Islet of Langerhans (tissue), 1 donor: ENCODE data around the gene FCER2.

Experiments used
- FAIRE-seq: peaks from one replicate; lab custom pipeline; 2011; peaks lifted over from hg19 to GRCh38; lab: Jason Lieb, UNC

Gene FCER2

DNA sequence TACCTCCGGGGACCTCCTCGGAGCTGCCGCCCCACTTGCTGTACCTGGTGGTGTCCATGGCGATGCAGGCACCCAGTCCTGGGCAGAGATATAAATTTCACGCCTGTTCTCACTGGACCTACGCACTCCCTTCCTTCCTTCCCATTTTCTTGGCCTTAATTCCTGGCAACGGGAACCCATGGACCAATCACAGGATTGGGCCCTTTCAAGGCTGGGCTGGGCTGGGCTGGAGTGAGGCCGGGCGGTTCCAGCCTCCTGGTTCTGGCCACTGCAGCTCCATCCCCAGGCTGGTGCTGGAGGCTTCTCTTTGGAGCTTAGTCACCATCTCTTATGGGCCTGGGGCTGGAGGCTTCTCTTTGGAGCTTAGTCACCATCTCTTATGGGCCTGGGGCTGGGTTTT lies 30.1 kb upstream of the FCER2 start, which contains the start of gene CLEC4G:
Gene CLEC4G, minus strand, starts transcription at position 66 of the 400 bp plus-strand sequence. Its CDS starts 8 bp downstream, at position 58.
- FAIRE-seq: no peak

DNA sequence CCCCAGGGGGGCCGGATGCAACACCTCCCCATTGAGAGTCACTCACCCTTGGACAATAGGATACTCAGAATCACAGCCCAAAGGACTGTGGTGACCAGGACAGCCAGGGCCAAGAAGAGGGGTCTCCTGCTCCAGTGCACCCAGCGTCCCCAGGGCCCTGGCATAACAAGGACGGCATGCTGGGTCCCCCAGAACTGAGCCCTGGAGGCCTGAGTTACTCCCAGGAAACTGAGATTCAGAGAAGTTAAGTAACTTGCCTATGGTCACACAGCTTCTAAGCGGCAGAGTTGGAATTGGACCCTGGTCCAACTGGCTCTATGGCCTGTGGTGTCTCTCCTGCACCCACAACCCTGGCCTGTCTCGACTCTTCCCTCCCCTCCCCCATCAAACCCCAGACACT lies 29.7 kb upstream of the FCER2 start:
- no peak for FAIRE-seq

DNA sequence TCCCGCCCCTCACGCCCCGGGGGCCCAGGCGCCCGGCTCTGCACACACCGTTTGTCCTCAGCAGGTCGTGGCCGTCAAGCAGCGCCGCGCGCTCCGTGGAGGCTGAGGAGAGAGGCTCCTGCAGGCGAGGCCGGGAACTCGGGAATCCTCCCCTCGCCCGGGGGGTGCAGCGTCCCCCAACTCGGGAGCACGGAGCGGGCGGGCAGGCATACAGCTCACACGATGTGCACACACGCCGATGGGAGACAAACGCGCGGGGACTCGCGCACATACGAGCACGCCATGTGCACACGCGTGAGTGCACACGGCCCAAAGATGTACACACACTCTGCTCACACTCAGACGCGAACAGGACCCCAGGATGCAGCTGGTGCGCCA lies 29.3 kb upstream of the FCER2 start:
- no peak for FAIRE-seq

DNA sequence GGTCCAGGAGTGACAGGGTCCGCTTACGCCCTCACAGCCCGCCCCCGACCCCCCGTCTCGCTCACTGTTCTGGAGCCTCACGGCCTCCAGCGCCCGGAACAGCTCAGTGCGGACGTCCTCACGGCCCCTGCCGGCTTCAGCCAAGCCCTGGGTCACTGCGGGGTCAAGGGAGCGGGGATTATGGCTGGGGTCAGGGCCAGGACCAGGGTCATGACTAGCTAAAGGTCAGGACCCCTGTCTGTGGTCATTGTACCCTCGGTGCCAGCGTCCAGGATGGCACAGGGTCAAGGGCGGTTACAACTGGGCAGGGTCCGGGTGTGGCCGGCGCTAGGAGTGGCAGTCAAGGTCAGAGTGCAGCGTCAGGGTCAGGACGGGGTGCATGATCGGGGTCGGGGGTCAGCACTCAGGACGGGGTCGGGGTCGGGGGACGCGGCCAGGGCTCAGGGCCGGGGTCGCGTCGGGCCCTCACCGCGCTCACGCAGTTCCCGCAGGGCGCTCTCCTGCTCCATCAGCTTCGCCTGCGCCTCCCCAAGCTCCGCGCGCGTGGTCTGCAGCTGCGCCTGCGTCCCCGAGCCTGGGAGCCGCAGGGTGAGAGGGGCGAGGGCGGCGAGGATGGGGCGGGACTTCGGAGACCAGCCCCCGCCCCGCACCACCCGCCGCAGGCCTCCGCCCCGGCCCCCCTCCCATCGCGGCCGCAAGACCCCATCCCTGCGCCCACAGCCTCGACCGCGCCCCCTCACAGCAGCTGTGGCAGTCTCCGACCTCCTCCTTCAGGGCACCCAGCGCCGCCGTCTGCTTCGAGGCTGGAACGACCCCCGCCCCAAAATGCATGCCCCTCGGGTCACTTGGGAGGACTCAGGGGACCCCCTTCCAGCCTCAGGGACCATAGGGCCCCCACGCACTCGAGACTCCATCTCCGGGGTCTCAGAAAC lies 28.6 kb upstream of the FCER2 start:
- no peak for FAIRE-seq

DNA sequence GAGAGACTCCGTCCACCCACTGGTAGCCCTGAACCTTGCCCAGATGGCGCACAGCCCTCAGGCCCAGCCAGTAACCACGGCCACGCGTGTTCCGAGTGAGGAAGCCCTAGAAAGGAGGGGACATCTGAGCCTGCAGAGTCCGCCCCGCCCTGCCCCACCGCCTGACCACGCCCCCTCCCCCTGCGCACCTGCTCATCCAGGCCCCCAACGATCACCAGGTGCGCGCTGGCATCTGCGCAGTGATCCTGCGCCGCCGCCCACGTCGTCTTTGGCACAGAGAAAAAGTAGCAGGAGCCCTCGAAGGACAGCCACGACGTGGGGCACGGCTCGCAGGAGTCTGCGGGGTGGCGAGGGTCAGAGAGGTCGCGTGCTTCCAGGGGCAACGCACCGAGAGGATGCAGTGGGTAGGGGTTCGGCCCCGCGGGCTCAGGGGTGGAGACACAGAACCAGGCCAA lies 27.9 kb upstream of the FCER2 start:
- no peak for FAIRE-seq

DNA sequence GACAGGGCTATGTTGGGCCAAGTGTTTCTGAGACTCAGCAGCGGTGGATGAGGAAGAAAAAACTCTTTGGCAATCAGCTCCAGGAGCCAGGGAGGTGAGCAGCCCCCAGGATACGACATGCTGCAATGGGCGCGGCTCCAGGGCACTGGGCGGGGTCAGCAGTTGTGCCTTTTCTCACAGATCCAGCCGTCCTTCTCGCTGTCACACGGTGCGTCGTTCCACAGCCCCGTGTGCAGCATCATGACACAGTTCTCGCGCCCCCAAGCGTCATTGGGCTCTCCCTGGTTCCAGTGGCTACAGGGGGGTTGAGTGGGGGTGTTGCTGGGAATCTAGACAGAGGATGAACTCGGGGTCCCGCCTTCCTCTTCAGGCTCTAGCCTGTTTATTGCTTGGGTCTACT lies 27.3 kb upstream of the FCER2 start:
- FAIRE-seq: no peak

DNA sequence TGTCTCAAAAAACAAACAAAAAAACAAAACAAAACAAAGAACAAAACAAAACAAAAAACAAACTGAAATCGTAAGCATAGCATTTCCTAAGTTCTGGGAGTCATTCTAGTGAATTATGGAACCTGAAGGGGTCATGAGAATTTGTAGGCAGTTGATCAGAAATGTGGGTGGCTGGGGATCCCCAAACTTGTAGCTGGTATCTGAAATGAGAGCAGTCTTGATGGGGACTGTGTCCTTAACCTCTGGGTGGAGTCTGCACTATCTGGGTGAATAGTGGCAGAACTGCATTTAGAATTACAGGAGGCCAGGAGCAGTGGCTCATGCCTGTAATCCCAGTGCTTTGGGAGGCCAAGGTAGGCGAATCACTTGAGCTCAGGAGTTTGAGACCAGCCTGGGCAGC lies 23.9 kb upstream of the FCER2 start:
- no peak for FAIRE-seq

DNA sequence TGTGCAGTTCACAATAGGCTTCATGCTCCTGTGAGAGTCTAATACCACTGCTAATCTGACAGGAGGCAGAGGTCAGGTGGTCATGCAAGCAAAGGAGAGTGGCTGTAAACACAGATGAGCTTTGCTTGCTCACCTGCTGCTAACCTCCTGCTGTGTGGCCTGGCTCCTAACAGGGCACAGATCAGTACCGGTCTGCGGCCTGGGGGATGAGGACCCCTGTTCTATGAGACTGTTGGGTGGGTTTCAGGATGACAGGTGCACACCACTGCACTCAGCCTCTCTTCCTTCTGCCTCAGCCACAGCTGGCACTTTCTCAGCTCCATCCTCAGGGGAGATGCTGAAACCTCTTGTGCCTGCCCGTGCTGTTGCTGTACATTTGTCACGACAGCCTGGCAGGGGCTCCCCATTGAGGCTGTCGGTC lies 20.3 kb upstream of the FCER2 start:
- no peak for FAIRE-seq

DNA sequence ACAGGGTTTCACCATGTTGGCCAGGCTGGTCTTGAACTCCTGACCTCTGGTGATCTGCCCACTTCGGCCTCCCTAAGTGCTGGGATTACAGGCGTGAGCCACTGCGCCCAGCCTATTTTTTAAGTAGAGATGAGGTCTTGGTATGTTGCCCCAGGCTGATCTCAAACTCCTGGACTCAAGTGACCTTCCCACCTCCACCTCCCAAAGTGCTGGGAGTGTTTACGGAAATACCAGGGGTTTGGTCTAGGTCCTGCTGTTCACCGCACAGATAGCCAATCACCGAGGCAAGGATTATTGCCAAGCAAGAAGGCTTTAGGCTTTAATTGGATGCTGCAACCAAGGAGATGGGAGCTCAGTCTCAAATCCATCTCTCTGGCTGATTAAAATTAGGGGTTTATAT lies 18.4 kb upstream of the FCER2 start:
- FAIRE-seq: no peak

DNA sequence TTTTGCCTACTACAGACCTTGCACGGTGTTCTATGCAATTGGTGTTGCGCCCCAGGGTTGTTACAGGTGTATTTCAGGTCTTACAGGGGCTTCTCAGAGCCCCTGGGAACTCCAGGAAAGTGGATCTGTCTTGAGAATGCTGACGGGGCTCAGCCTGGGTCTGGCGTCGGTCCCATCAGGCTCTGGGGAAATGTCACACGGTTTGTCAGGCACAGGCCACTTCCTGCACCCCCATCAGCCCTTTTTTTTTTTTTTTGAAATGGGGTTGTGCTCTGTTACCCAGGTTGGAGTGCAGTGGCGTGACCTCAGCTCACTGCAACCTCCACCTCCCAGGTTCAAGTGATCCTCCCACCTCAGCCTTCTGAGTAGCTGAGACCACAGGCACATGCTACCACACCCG lies 16.7 kb upstream of the FCER2 start:
- FAIRE-seq: no peak

DNA sequence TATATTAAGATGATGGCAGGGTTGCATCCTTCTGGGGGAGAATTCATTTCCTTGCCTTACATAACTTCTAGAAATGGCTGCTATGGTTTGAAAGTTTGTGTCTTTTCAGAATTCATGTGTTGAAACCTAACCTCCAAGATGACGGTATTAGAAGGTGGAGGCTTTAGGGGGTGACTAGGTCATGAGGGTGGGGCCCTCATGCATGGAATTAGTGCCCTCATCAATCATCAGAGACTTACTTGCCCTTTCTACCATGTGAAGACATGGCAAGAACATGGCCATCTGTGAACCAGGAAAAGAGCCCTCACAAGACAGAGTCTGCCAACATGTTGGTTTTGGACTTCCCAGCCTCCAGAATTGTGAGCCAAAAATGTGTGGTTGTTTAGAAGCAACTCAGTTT lies 14.8 kb upstream of the FCER2 start:
- no peak for FAIRE-seq

DNA sequence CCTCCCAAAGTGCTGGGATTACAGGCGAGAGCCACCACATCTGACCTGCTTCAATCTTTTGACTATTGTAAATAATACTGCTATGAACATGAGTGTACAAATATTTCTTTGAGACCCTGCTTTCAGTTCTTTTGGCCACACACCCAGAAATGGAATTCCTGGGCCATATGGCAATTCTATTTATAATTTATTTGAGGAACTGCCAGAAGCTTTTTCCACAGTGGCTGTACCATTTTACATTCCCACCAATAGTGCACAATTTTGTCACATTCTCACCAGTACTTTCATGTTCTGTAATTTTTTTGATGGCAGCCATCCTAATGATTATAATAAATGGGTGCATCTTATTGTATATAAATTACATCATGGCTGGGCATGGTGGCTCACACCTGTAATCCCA lies 13.7 kb upstream of the FCER2 start:
- FAIRE-seq: no peak

DNA sequence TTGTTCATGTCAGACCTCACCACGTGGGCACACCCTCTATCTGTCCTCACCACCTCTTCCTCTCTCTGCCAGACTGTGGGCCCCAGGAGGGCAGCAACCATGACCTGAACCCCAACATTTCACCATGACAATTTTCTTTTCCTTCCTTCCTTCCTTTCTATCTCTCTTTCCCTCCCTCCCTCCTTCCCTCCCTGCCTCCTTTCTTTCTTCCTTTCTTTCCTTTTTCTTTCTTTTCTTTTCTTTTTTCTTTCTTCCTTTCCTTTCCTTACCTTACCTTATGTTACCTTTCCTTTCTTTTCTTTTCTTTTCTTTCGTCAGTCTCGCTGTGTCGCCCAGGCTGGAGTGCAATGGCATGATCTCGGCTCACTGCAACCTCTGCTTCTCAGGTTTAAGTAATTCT lies 8.7 kb upstream of the FCER2 start:
- no peak for FAIRE-seq

DNA sequence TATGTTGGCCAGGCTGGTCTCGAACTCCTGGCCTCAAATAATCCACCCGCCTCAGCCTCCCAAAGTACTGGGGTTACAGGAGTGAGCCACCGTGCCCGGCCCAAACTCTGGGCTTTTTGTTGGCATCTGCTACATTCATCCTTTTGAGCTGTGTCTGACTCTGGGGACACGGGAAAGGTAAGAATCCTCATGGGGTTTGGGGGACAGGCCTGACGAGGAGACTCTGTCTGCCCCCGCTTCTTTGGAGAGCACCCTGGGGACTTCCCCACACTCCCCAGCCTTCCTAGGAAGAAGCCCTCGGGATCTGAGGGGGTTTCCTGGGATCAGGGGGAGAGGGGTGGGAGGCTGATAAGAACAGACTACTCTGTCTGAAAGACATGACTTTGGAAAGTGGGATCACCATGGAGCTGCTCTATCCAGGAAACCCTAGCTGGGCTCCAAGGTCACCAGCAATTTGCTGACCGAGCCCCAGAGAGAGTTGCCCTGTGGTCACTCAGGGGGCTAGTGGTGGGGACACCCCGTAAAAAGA lies 8.1 kb upstream of the FCER2 start:
- FAIRE-seq: no peak

DNA sequence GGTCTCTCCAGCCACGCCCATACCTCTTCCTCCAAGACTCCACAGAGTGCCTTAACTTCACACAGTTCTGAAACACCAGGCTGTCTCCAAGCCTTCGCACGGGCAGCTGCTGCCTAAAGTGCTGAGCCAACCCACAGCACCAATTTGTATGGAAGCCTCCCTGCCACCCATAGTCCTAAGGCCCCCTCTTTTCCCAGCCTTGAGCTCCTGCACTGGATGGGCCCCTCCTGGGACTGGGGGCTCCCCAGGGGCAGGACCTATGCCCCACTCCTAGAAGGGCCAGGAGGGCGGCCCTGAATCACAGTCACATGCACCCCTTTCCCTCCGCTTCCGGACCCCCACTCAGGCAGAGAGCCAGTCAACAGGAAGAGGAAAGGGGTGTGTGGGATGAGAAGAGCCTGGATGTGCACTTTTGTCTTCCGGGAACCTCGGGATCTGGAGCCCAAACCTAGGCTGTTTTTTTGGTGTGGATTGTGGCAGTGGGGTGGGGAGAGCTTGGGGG lies 5.1 kb upstream of the FCER2 start:
- no peak for FAIRE-seq

DNA sequence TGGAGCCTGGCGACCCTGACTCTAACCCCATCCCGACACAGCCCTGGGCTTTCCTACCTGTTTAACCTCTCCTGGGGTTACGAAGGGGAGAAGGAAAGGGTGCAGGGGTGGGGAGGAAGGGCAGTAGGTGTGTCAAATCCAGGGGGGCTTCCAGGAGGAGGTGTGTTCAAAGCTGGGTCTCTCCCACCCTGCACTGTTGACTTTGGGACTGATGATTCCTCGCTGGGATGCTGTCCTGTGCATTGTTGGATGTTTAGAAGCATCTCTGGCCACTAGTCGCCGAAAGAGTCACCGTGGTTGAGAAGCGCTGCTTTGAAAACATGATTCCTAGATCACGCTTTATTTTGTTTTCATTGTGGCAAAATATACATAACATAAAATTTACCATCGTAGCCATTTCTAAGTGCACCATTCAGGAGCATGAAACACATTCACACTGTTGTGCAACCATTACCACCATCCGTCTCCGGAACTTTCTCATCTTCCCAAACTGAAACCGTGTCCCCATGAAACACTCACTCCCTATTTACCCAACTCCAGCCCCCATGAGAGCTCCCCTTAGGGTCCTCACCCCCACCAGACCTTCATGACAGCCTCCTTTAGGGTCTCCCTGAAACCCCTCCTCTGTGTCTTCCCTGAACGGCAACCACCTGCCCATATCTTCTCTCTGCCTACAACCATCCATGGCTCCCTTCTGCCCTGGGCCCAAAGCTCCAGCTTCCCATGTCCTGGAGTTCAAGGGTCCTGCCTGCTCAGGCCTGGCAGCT lies 4.4 kb upstream of the FCER2 start:
- no peak for FAIRE-seq

DNA sequence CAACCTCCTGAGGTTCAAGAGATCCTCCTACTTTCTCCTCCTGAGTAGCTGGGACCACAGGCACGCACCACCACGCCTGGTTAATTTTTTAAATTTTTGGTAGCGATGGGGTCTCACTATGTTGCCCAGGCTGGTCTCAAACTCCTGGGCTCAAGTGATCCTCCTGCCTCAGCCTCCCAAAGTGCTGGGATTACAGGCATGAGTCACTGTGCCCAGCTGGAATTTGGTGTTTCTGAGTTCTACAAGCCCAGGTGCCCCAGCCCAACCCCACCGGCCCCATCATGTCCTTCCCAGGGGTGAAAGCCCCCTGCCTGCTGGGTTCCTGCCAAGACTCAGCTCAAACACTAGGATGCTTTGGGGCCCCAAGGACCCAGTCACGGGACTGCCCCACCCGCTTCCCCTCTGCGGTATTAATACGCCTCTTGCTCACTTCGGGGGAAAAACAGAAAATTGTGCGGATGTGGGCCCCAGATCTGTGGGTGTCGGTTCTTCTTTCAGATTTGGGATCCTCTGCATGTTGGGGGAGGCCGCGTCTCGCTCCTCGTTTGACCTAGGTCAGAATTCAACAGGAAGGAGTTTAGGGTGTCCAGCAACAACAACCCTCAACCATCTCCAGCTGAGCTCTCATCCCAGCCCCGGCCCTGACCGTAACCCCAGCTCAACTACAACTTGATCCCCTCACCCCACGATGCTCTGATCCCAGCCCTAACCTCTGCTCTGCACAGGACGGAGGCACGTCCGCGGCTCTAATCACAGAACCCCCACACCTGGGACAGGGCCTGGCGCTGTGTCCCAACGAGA lies 3.7 kb upstream of the FCER2 start:
- no peak for FAIRE-seq

DNA sequence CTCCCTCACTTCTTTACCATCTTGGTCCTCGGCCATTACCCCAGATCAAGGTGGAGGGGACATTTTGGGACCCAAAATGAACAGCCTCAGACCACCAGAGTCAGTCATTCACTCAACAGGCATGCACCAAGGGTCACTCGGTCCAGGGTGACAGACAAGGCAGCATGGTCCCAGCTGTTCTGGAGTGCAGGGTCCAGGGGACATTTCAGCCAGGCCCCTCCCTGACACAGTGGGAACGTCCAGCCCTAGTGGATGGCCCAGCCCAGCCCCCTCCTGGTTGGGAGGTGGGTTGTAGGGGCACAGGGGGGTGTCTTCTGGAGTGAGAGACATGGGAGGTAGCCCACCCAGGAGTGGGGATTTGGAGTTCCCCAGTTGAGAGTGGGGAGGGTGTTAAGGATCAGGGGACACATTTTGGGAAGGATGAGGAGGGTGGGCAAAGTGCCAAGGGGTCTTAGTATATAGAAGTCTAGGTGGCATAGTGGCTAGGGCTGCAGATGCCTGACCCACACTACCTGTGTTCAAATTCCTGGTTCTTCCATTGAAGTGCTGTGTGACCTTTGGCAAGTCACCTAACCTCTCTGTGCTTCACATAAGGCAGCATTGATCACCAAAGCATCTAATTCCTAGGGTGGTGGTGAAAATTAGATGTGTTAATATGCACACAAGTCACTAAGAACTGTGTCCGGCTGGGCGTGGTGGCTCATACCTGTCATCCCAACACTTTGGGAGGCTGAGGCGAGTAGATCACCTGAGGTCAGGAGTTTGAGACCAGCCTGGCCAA lies 2.5 kb upstream of the FCER2 start:
- no peak for FAIRE-seq

DNA sequence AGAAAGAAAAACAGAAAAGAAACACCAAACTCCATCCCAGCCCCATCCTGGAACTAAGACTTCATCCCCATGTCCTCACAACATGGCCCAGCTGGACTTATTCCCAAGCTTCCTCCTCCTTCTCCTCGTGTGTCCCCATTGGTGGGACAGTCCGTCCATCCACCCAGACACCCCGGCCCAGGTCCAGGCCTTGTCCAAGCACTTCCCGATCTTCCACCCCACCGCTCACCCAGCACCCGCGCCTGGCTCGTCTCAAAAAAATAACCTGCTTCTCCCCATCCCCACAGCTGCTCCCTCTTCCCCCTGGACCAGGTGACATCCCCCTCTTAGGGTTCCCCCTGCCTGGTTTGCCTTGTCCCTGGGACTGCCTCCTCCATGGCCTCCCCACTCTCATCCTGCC lies 1.4 kb upstream of the FCER2 start:
- FAIRE-seq: no peak

DNA sequence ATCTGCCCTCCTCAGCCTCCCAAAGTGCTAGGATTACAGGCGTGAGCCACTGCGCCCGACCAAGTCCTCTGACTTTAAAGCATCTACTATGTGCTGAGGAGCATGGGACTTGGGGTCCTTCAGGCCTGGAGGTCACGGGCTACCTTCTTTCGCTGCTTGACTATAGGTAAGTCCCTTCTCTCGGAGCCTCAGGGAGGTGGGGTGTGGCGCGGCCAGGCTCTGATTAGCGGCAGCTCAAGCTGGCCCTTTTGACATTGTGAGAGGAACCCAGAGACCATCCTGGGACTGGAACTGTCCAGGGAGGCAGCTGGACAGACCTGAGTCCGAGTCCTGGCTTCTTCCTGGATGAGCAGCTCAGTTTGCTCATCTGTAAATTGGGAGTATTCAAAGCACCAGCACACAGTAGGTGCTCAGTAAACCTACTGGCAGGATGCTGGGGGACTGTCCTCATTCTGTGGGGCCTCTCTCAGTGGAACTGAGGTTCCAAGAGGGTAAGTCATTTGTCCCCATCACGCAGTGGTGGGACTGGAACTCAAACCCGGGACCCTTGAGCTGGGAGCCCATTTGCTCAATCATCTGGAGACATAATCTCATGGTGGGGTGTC lies 780 bp downstream of the FCER2 start:
- no peak for FAIRE-seq
